Calu3 (cell line): Measurements from ENCODE around the gene FBXL17. TPM values are rescaled to one million over a fixed set of nuclear protein-coding genes. Genes with fewer than 3 reads are reported as not detected.

Experiments
- BruUV-seq: library from RNA; stranded (reverse); fragments of 400-500 nt; replicated peaks from 2 replicates; lab custom pipeline; 2021; lab: Mats Ljungman, UMichigan
- CTCF ChIA-PET: fragments of 300-600 bp; sonication (Branson Sonifier 250); formaldehyde crosslinking; loops from one replicate; lab custom pipeline; 2022; ENCODE audit warnings: antibody characterized with exemption; lab: Charles Lee
- DNase-seq: peaks from one replicate; pipeline ENCODE4 v3.0.0; 2022
- H3K27ac Mint-ChIP-seq: one replicate; pipeline ENCODE4 v1.8.0; 2022; ENCODE audit warnings: mixed read lengths; ENCODE audit not compliant: unreplicated experiment
- H3K27me3 Mint-ChIP-seq: one replicate; pipeline ENCODE4 v1.8.0; 2022; ENCODE audit warnings: mixed read lengths; ENCODE audit not compliant: unreplicated experiment
- H3K36me3 Mint-ChIP-seq: one replicate; pipeline ENCODE4 v1.8.0; 2022; ENCODE audit warnings: mild to moderate bottlenecking, moderate library complexity, mixed read lengths; ENCODE audit not compliant: insufficient read depth, unreplicated experiment
- H3K4me1 Mint-ChIP-seq: one replicate; pipeline ENCODE4 v1.8.0; 2022; ENCODE audit warnings: mild to moderate bottlenecking, low read depth, mixed read lengths; ENCODE audit not compliant: unreplicated experiment
- H3K4me3 Mint-ChIP-seq: one replicate; pipeline ENCODE4 v1.8.0; 2022; ENCODE audit warnings: mild to moderate bottlenecking, low read depth, moderate library complexity, mixed read lengths; ENCODE audit not compliant: unreplicated experiment
- H3K9me3 Mint-ChIP-seq: one replicate; pipeline ENCODE4 v1.8.0; 2022; ENCODE audit warnings: low read depth, mixed read lengths; ENCODE audit not compliant: unreplicated experiment
- CTCF ChIP-seq: fragments of 200-600 bp; IDR thresholded peaks from one replicate; pipeline ENCODE4 v1.8.0; 2022; ENCODE audit warnings: antibody characterized with exemption; ENCODE audit not compliant: unreplicated experiment
- intact Hi-C: fragments of 100-400 bp; cut with micrococcal nuclease; formaldehyde crosslinking; loops from one replicate; pipeline ENCODE4 v1.10.0; 2022; ENCODE audit not compliant: unreplicated experiment
- total RNA-seq: library from RNA; stranded (reverse); gene quantifications from 2 replicates; pipeline ENCODE4 v1.2.3, GENCODE V29; 2022

FBXL17 gene
- total RNA-seq, 1 experiment from 2014 or later, result 19.6 TPM

DNA sequence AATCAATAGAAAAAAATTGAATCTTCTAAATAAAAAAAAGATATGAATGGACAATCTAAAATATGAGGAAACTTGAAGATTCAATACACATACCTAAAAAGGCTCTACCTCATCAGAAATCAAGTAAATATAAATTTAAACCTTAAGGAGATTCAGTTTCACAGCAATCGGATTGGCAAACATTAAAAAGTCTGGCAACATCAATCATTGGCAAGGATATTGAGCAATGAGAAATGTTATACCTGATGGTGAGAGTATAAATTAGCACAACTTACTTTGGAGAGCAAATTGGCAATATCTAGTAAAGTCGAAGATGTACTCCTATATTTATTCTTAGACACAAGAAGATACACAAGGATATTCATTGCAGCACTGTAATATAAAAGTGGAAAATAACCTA lies 436.8 kb downstream of the FBXL17 start:
- Mint-ChIP-seq H3K27ac (no peak overlapping the region), H3K9me3 (no peaks in the 10 kb centered on the region)

GRCh38 chr5:107943923-107944322 lies 438.0 kb downstream of the FBXL17 start:
- H3K4me1 Mint-ChIP-seq, result no peaks in the 10 kb centered on the region
- H3K9me3 Mint-ChIP-seq, result no peaks in the 10 kb centered on the region
- intact Hi-C loops, result no loop called here
- H3K27ac Mint-ChIP-seq, result no peak overlapping the region
- H3K36me3 Mint-ChIP-seq, result no peaks in the 10 kb centered on the region
- no peak for TF ChIP-seq CTCF
- no peak for DNase-seq
- CTCF ChIA-PET, result interaction anchor here (0.6 kb wide), 1 partner anchor 155 kb away, joined by 4 read pairs; no protein-coding TSS in a partner anchor
- no peaks in the 10 kb centered on the region for H3K27me3 Mint-ChIP-seq
- BruUV-seq, result no TSS peak
- no peak overlapping the region for H3K4me3 Mint-ChIP-seq

More for the DNA sequence above, 436.8 kb downstream of the FBXL17 start:
- intact Hi-C loops, result no loop called here
- CTCF ChIA-PET, result no interaction called here
- no TSS peak for BruUV-seq
- no peak overlapping the region for H3K4me3 Mint-ChIP-seq
- no peaks in the 10 kb centered on the region for H3K36me3 Mint-ChIP-seq
- no peak for DNase-seq
- H3K4me1 Mint-ChIP-seq, result no peaks in the 10 kb centered on the region
- H3K27me3 Mint-ChIP-seq, result no peaks in the 10 kb centered on the region
- no peak for TF ChIP-seq CTCF

- intact Hi-C loops, result no loop called here
- Mint-ChIP-seq H3K27me3 (no peaks in the 10 kb centered on the region), H3K36me3 (no peaks in the 10 kb centered on the region), H3K4me3 (no peak overlapping the region), H3K4me1 (no peaks in the 10 kb centered on the region), H3K27ac (no peak overlapping the region), H3K9me3 (no peaks in the 10 kb centered on the region)
- no peak for TF ChIP-seq CTCF
- no TSS peak for BruUV-seq
- CTCF ChIA-PET, result no interaction called here
- DNase-seq, result no peak
These were observed 440.9 kb downstream of the FBXL17 start for GRCh38 chr5:107941036-107941435.

GRCh38 chr5:107937651-107938355 lies 444.1 kb downstream of the FBXL17 start:
- CTCF ChIA-PET, result interaction anchor here (0.9 kb wide), 1 partner anchor 20 kb away, joined by 5 read pairs; no protein-coding TSS in a partner anchor
- intact Hi-C loops, result no loop called here
- no peaks in the 10 kb centered on the region for H3K9me3 Mint-ChIP-seq
- no peaks in the 10 kb centered on the region for H3K27me3 Mint-ChIP-seq
- no peaks in the 10 kb centered on the region for H3K4me1 Mint-ChIP-seq
- BruUV-seq, result no TSS peak
- no peak for DNase-seq
- TF ChIP-seq CTCF, result no peak
- H3K36me3 Mint-ChIP-seq, result no peaks in the 10 kb centered on the region
- no peak overlapping the region for H3K27ac Mint-ChIP-seq
- no peak overlapping the region for H3K4me3 Mint-ChIP-seq
